ENCODE measurements around the gene OR4D2.

The OR4D2 gene

DNA sequence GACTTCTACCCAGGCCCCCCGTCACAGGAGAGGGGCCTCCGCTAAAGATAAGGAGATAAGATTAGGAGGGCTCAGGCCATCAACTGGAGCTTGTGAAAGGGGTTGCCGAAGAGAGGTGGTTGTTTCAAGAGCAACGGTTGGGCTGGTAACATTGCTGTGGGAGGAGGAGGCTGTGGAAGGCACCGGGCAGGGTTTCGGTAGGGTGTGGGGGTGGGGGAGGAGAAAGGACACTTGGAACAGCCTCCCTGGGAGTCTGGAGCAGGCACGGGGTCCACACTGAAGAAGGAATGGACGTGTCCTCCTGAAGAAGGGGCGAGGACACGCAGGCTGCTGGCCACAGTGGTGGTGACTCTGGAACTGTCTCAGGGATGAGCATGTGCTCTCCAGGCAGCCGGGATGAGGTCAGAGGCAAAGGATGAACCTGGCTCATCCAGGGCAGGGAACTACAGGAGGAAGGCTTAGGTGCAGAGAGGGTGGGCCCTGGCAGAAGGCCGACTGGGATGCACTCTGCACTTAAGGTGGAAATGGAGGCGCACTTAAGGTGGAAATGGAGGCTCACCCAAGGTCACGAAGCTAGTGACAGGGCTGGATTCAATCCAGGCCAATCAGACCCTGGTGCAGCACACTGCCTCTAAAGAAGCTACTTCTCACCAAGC lies 24.6 kb downstream of the OR4D2 start:
- in situ Hi-C loops (cut with HindIII; ENCODE audit: low sequenced_read_pairs) = no loop called here
- no peak overlapping the region for H3K4me3 ChIP-seq (ENCODE audit: low read depth, low read length)
- DNase-seq (ENCODE audit: low read depth) = no peak
- TF ChIP-seq, protein P1, sequence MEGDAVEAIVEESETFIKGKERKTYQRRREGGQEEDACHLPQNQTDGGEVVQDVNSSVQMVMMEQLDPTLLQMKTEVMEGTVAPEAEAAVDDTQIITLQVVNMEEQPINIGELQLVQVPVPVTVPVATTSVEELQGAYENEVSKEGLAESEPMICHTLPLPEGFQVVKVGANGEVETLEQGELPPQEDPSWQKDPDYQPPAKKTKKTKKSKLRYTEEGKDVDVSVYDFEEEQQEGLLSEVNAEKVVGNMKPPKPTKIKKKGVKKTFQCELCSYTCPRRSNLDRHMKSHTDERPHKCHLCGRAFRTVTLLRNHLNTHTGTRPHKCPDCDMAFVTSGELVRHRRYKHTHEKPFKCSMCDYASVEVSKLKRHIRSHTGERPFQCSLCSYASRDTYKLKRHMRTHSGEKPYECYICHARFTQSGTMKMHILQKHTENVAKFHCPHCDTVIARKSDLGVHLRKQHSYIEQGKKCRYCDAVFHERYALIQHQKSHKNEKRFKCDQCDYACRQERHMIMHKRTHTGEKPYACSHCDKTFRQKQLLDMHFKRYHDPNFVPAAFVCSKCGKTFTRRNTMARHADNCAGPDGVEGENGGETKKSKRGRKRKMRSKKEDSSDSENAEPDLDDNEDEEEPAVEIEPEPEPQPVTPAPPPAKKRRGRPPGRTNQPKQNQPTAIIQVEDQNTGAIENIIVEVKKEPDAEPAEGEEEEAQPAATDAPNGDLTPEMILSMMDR (IDR thresholded peaks at IDR 0.05; ENCODE audit: low read depth, low read length, missing control alignments) = no peak

- in situ Hi-C loops (cut with HindIII; ENCODE audit: low sequenced_read_pairs) = no loop called here
- TF ChIP-seq, protein P1 (IDR thresholded peaks at IDR 0.05; ENCODE audit: low read depth, low read length, missing control alignments) = no peak
- no peak for DNase-seq (ENCODE audit: low read depth)
- H3K4me3 ChIP-seq (ENCODE audit: low read depth, low read length) = no peak within 1 kb of the TSS
These were observed 25.8 kb downstream of the OR4D2 start, which contains the start of gene EPX for GRCh38 chr17:58192612-58193011. TSS of gene EPX (plus strand) at chr17:58192726. CDS start at chr17:58192847, 121 bp downstream.

- in situ Hi-C loops (cut with HindIII; ENCODE audit: low sequenced_read_pairs) = no loop called here
- TF ChIP-seq, protein P1 (IDR thresholded peaks at IDR 0.05; ENCODE audit: low read depth, low read length, missing control alignments) = no peak
- no peak for DNase-seq (ENCODE audit: low read depth)
- H3K4me3 ChIP-seq (ENCODE audit: low read depth, low read length) = no peak overlapping the region
These were observed 27.0 kb downstream of the OR4D2 start for GRCh38 chr17:58193641-58194255.

DNA sequence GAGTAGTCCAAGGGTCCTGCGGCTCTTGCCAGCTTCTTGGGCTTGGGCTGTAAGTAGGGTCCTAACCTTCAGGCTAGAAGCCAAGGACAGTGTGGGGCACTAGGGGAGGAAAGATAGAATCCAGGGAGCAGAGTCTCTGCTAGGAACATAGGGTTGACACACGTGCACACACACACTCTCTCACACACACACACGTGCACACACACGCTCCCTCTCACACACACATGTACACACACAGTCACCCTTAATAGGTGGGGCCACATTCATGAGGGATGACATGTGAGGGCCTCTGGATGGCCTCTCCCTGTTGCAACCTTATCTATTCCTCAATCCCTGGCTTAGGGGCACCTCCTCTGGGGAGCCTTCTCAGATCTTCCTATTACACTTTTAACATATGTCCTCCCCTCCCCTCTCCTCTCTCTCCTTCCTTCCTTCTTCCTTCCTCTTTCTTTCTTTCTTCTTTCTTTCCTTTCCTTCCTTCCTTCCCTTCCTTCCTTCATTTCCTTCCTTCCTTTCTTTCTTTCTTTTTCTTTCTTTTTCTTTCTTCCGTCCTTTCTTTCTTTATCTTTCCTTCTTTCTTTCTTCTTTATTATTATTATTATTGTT lies 28.8 kb downstream of the OR4D2 start:
- in situ Hi-C loops (cut with HindIII; ENCODE audit: low sequenced_read_pairs) = no loop called here
- no peak overlapping the region for H3K4me3 ChIP-seq (ENCODE audit: low read depth, low read length)
- TF ChIP-seq, protein P1 (IDR thresholded peaks at IDR 0.05; ENCODE audit: low read depth, low read length, missing control alignments) = no peak
- DNase-seq (ENCODE audit: low read depth) = no peak

- TF ChIP-seq, protein P1 (IDR thresholded peaks at IDR 0.05; ENCODE audit: low read depth, low read length, missing control alignments) = no peak
- no peak overlapping the region for H3K4me3 ChIP-seq (ENCODE audit: low read depth, low read length)
- in situ Hi-C loops (cut with HindIII; ENCODE audit: low sequenced_read_pairs) = no loop called here
- no peak for DNase-seq (ENCODE audit: low read depth)
These were observed 29.8 kb downstream of the OR4D2 start for GRCh38 chr17:58196610-58197009.

DNA sequence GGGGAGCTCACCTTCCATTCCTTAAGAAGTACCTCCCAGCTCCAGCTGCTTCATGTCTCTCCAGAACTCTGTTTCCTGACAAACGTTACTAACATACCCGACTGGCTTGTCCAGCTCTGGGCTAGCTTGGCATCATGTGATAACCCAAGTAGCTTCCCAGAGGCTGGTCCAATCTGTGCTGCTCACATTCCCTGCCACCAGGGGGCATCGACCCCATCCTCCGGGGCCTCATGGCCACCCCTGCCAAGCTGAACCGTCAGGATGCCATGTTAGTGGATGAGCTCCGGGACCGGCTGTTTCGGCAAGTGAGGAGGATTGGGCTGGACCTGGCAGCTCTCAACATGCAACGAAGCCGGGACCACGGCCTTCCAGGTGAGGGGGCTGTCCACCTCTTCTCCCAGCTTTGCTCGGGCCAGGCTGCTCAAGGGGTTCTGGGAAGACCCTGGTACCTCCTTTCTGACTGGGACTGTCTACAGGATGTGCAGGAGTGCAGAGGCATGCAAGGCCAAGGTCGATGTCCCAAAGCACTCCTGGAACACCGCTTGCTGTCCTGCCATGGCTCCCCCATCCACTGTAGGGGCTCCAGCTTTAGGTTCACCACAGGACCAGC lies 33.3 kb downstream of the OR4D2 start:
- no peak for DNase-seq (ENCODE audit: low read depth)
- no peak overlapping the region for H3K4me3 ChIP-seq (ENCODE audit: low read depth, low read length)
- in situ Hi-C loops (cut with HindIII; ENCODE audit: low sequenced_read_pairs) = no loop called here
- TF ChIP-seq, protein P1 (IDR thresholded peaks at IDR 0.05; ENCODE audit: low read depth, low read length, missing control alignments) = peak; percentile 51

Data from astrocyte of the cerebellum (primary cell).